ENCODE data around the gene ZNF133. TPM values are rescaled to one million over a fixed set of nuclear protein-coding genes. Genes with fewer than 3 reads are reported as not detected.
"Not testable (repeated sequence)": the region's sequence is repeated elsewhere in the genome, so short reads cannot be mapped to it uniquely, and the experiment has no call there.

The ZNF133 gene
- total RNA-seq, 1 experiment from 2014 or later: 8.2 TPM

GRCh38 chr20:18331694-18332093 lies 43.4 kb downstream of the ZNF133 start:
- ChIA-PET CTCF (no interaction called here), POLR2A (no interaction called here)
- Histone ChIP-seq H3K4me1 (ENCODE audit: control insufficient read depth, insufficient read depth, low read length) (no peaks in the 10 kb centered on the region), H3K9me3 (ENCODE audit: control insufficient read depth, insufficient read depth, low read depth, low read length) (peaks cover 17% of the 10 kb centered on the region; the same call in 1 of the 2 replicates), H3K27ac (ENCODE audit: low read length) (no peak overlapping the region), H3K36me3 (ENCODE audit: control insufficient read depth, insufficient read depth, low read length) (no peaks in the 10 kb centered on the region; the same call in 1 of the 2 replicates), H3K27me3 (ENCODE audit: control insufficient read depth, insufficient read depth, low read length) (no peaks in the 10 kb centered on the region), H3K4me3 (ENCODE audit: low read depth in 2 of 2, low read length in 2 of 2) (no peak overlapping the region)
- in situ Hi-C loops (cut with HindIII; ENCODE audit: low pct_unique_long_range_greater_than_20kb, low sequenced_read_pairs) (no loop called here), intact Hi-C loops (cut with micrococcal nuclease; ENCODE audit: unreplicated experiment) (no loop called here)
- TF ChIP-seq REST (IDR thresholded peaks at IDR 0.05; ENCODE audit: insufficient read depth in 1 of 2, low read depth in 2 of 2, low read length in 1 of 2): no peak
- no peak for TF ChIP-seq TCF7L2 (IDR thresholded peaks at IDR 0.05; ENCODE audit: low read depth, low read length)
- TF ChIP-seq SIN3A (IDR thresholded peaks at IDR 0.05; ENCODE audit: borderline replicate concordance, insufficient read depth, low read depth, low read length): no peak
- TF ChIP-seq POLR2AphosphoS5 (IDR thresholded peaks at IDR 0.05; ENCODE audit: low read depth, low read length): no peak
- DNase-seq (ENCODE audit: low read depth, low spot score): no peak
- no peak for ATAC-seq
- BruUV-seq (replicated peaks): no TSS peak

GRCh38 chr20:18349749-18350148 lies 61.4 kb downstream of the ZNF133 start:
- in situ Hi-C loops (cut with HindIII; ENCODE audit: low pct_unique_long_range_greater_than_20kb, low sequenced_read_pairs); CTCF ChIA-PET: not testable (repeated sequence)

GRCh38 chr20:18359854-18360253 lies 71.5 kb downstream of the ZNF133 start:
- no peak overlapping the region for H3K27ac ChIP-seq (ENCODE audit: low read length)
- POLR2A ChIA-PET: no interaction called here
- CTCF ChIA-PET: no interaction called here
- no peak overlapping the region for H3K4me3 ChIP-seq (ENCODE audit: low read depth in 2 of 2, low read length in 2 of 2)
- no peaks in the 10 kb centered on the region for H3K27me3 ChIP-seq (ENCODE audit: control insufficient read depth, insufficient read depth, low read length)
- no peaks in the 10 kb centered on the region for H3K36me3 ChIP-seq (ENCODE audit: control insufficient read depth, insufficient read depth, low read length)
- intact Hi-C loops (cut with micrococcal nuclease; ENCODE audit: unreplicated experiment): no loop called here
- ATAC-seq (no peak), DNase-seq (ENCODE audit: low read depth, low spot score) (no peak)
- BruUV-seq (replicated peaks): no TSS peak
- no peak for TF ChIP-seq SIN3A (IDR thresholded peaks at IDR 0.05; ENCODE audit: borderline replicate concordance, insufficient read depth, low read depth, low read length)
- TF ChIP-seq REST (IDR thresholded peaks at IDR 0.05; ENCODE audit: insufficient read depth in 1 of 2, low read depth in 2 of 2, low read length in 1 of 2): no peak
- TF ChIP-seq CTCF (IDR thresholded peaks at IDR 0.05): no peak
- no peak for TF ChIP-seq TCF7L2 (IDR thresholded peaks at IDR 0.05; ENCODE audit: low read depth, low read length)
- TF ChIP-seq POLR2AphosphoS5 (IDR thresholded peaks at IDR 0.05; ENCODE audit: low read depth, low read length): no peak
- no peaks in the 10 kb centered on the region for H3K4me1 ChIP-seq (ENCODE audit: control insufficient read depth, insufficient read depth, low read length)
- in situ Hi-C loops (cut with HindIII; ENCODE audit: low pct_unique_long_range_greater_than_20kb, low sequenced_read_pairs): no loop called here
- peaks cover 4% of the 10 kb centered on the region; the same call in 1 of the 2 replicates for H3K9me3 ChIP-seq (ENCODE audit: control insufficient read depth, insufficient read depth, low read depth, low read length)

More at GRCh38 chr20:18349749-18350148, 61.4 kb downstream of the ZNF133 start:
- H3K4me3 ChIP-seq (ENCODE audit: low read depth in 2 of 2, low read length in 2 of 2); intact Hi-C loops (cut with micrococcal nuclease; ENCODE audit: unreplicated experiment); H3K36me3 ChIP-seq (ENCODE audit: control insufficient read depth, insufficient read depth, low read length); H3K27ac ChIP-seq (ENCODE audit: low read length); H3K4me1 ChIP-seq (ENCODE audit: control insufficient read depth, insufficient read depth, low read length); DNase-seq (ENCODE audit: low read depth, low spot score); H3K27me3 ChIP-seq (ENCODE audit: control insufficient read depth, insufficient read depth, low read length); ATAC-seq; POLR2A ChIA-PET; BruUV-seq (replicated peaks); H3K9me3 ChIP-seq (ENCODE audit: control insufficient read depth, insufficient read depth, low read depth, low read length): not testable (repeated sequence)

Data from Panc1 (cell line).